ENCODE results near the gene SPATA7.
"Not testable (repeated sequence)": the region's sequence is repeated elsewhere in the genome, so short reads cannot be mapped to it uniquely, and the experiment has no call there.

The SPATA7 gene

DNA sequence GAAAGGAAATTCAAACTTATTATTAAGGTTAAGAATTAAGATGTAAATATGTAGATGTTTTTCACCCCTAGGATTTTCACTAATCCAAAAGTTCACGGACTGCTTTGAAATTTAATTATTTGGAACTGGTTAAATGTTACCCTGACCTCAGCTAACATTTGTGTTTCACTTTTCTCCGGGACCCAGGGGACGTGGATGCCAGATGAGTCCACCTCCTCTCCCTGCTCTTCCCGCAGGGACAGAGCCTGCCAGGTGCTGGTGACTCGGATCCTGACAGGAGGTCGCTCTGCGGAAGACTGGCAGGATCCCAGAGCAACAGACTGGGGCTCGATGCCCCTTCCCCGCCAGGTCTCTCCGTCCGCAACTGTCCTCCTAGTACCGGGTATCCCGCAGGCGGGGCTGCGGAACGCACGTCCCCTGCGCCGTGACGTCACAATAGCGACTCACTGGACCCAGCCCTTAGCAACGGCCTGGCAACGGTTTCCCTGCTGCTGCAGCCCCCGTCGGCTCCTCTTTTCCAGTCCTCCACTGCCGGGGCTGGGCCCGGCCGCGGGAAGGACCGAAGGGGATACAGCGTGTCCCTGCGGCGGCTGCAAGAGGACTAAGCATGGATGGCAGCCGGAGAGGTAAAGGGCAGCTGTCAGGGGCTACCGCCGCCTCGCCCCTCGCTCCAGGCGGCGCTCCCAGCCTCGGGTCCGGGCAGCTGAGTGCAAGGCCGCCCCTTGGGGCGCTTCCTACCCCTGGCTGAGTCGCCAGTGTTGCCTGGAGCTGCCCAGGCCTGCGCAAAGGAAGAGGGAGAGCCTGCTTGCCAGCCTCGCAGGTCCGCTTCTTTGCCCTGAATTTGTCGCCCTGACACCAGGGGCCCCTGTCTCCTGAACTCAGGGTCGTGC lies at the start of gene SPATA7:
Gene SPATA7, plus strand, starts transcription at position 446 of the 890 bp plus-strand sequence. Its CDS starts 162 bp downstream, at position 608.
- peak; percentile 62 to 76 for DNase-seq (ENCODE audit: low read depth in 2 of 2)

- no peak for DNase-seq (ENCODE audit: low read depth in 2 of 2)
Measured at GRCh38 chr14:88340357-88340756, 45.1 kb upstream of the SPATA7 start.

DNA sequence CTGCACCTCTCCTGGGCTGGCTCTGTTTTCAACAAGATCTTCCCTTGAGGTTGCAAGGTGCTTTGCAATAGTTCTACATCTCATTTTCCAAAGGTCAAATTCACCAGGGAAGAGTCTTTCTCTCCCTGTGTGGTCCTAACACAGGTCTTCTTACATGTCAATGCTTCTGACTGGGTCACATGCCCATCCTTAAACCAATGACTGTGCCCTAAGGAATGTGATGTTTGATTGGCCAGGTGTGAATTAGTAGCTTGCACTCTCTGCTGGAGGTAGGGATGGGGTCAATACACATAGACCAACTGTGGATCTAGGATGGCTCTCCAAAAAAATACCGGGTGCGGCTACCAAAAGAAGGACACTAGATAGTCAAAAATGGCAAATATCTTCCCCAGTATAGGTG lies 42.5 kb upstream of the SPATA7 start:
- DNase-seq (ENCODE audit: low read depth in 2 of 2), result no peak

DNA sequence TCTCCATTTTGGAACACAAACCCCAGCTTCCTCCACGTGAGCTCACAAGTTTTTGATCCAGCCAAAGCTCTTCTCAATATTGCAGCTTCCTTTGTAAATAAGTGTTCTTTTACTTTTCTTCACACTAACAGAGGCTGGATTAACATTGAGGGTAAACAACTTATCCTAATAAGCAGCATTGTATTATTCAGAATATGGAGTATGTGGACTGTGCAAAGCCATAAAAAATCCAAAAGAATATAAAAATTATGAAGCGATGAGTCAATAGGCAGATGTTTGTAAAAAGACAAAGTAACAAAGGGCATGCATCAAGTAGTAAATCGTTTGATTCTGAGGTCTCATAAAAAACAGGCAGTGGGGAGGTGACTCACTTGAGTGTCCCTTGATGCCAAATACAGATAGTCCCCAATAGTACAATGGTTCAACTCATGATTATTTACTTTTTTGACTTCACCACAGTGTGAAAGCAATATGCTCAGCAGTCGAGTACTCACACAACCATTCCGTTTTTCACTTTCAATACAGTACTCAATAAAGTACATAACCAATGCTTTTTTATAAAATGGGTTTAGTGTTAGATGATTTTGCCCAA lies 39.3 kb upstream of the SPATA7 start:
- no peak for DNase-seq (ENCODE audit: low read depth in 2 of 2)

GRCh38 chr14:88348546-88348945 lies 36.9 kb upstream of the SPATA7 start:
- no peak for DNase-seq (ENCODE audit: low read depth in 2 of 2)

DNA sequence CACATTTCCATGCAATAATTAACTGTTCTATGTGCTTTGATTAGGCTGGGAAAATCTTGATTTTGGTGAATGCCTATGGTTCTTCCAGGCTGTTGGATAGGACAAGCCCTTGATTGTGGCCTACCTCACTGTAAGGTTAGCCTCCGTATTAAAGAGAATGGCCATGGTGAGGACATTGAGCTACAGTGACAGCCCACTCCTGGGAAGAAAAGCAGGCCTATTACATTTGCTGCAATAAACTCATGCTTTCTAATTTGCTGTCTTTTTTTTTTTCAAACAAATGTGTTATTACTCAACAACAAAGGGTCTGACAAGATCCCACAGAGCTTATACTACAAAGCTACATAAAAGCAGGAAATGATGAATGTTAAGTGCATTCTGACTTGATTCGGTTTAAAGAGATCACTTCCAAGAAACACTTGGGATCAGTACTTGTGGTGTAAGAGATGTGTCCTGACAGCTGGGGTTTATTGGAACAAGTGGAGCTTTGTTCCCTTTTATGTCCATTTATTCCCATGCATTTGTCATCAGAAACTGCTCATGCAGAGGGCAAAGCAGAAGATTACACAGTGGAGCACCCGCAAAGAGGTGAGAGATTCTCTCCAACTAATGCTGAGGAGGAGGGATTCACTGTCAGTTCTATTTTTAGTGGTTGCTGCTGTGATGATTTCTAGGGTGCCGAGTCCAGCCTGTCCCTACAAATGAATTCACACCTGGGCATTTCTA lies 33.3 kb upstream of the SPATA7 start:
- DNase-seq (ENCODE audit: low read depth in 2 of 2), result no peak

DNA sequence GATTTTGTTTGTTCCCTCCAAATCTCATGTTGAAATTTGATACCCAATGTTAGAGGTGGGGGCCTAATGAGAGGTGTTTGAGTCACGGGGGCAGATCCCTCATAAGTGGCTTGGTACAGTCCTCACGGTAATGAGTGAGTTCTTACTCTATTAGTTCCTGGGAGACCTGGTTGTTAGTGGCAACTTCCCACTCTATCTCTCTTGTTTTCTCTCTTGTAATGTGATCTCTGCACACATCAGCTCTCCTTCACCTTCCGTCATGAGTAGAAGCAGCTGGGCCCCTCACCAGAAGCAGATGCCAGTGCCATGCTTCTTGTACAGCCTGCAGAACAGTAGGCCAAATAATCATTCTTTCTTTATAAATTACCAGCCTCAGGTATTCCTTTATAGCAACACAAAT lies 32.8 kb upstream of the SPATA7 start:
- DNase-seq (ENCODE audit: low read depth in 2 of 2), result no peak

GRCh38 chr14:88354358-88354757 lies 31.1 kb upstream of the SPATA7 start:
- no peak for DNase-seq (ENCODE audit: low read depth in 2 of 2)

GRCh38 chr14:88359500-88359899 lies 26.0 kb upstream of the SPATA7 start:
- no peak for DNase-seq (ENCODE audit: low read depth in 2 of 2)

DNA sequence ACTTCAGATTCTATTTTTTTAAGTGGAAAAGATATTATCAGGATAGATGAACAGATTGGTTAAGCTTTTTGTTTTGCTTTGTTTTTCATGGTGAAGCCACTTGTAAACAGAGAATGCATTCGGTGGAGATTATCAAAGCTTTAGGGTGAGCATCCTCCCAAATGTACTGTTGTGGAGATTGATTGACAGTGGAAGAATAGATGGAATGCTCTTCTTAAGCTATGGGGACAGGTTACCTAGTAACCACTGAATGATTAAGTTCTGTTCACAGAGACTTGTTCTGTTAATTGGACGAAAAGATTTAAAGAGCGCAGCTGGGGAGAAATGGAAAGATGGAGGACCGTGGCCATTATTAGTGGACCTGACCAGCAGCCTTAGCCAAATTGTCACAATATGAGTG lies 21.8 kb upstream of the SPATA7 start:
- no peak for DNase-seq (ENCODE audit: low read depth in 2 of 2)

DNA sequence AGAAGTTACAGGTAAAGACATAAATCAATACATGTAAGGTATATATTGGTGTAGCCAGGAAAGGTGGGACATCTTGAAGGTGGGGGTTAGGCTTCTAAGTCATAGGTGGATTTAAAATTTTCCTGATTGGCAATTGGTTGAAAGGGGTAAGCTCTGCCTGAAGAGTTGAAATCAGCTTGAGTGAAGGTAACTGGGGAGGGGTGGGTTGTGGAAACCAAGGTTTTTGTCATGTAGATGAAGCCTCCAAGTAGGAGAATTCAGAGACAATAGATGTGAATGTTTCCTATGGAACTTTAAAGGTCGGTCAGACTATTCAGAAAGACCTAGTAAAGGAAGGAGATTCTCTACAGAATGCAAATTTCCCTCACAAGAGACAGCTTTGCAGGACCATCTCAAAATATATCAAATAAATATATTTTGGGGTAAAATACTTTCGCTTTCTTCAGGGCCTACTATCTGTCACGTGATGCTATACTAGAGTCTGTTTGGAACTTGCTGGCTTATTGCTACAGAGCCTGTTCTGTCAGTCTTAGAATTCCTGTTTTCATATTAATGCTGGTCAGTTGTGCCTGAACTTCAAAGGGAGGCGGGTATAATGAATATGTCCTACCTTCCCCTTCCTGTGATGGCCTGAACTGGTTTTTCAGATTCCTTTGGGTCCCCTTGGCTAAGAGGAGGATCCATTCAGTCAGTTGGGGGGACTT lies 20.6 kb upstream of the SPATA7 start:
- no peak for DNase-seq (ENCODE audit: low read depth in 2 of 2)

GRCh38 chr14:88369496-88369895 lies 16.0 kb upstream of the SPATA7 start:
- DNase-seq (ENCODE audit: low read depth in 2 of 2), result no peak

DNA sequence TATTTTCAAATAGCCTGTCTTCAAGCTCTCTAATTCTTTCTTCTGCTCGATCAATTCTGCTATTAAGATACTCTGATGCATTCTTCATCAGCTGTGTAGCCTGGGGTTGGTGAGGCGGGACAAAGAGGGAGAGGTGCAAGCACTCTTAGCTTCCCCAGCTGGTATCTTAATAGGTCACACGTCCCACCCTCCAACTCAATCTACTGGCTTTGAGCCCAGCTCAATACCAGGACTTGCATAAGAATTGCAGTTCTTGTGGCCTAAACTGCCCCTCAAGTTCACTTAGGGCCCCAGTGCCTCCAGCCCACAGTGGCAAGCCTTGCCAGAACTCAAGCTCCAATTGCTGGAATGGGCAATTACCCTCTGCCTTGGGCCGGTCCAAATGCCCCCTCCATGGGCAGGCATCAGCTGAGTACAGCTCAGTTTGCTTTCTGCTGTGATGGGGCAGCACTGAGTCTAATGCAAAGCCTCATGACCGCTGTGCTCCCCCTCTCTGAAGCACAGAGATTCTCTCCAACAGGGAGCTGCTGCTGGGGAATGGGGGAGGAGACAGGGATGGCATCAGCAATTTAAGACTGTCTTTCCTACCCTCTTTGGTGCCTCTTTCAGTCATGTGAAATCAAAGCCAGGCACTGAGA lies 5.6 kb upstream of the SPATA7 start:
- DNase-seq (ENCODE audit: low read depth in 2 of 2), result no peak

- no peak for DNase-seq (ENCODE audit: low read depth in 2 of 2)
Measured at GRCh38 chr14:88380405-88380804, 5.1 kb upstream of the SPATA7 start.

- DNase-seq (ENCODE audit: low read depth in 2 of 2), result not testable (repeated sequence)
Measured at GRCh38 chr14:88381634-88382033, 3.8 kb upstream of the SPATA7 start.

- DNase-seq (ENCODE audit: low read depth in 2 of 2), result no peak
Measured at GRCh38 chr14:88384718-88385117, 739 bp upstream of the SPATA7 start.

DNA sequence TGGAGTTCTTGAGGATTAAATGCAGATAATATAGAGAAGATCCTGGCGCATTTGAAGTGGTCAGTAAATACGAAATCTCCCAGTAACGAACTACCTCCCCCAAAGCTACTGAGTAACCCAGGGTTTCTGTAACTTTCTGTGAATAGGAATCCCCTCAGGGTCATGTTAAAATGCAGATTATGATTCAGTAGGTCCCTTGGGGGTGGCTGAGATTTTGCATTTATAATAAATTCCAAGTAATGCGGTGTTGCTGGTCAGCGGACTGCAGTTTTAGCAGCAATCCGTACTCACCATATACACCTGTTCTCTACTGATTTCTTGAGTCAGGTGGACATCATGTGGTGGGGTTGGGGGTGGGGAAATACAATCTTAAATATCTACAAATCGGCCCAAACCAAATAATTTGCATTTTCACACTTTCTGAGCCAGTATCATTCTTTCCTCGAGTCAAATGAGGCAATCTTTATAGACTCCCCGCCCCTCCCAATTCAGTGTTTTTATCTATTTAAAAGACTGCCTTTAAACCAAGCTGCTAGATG lies 868 bp downstream of the SPATA7 start:
- no peak for DNase-seq (ENCODE audit: low read depth in 2 of 2)

DNA sequence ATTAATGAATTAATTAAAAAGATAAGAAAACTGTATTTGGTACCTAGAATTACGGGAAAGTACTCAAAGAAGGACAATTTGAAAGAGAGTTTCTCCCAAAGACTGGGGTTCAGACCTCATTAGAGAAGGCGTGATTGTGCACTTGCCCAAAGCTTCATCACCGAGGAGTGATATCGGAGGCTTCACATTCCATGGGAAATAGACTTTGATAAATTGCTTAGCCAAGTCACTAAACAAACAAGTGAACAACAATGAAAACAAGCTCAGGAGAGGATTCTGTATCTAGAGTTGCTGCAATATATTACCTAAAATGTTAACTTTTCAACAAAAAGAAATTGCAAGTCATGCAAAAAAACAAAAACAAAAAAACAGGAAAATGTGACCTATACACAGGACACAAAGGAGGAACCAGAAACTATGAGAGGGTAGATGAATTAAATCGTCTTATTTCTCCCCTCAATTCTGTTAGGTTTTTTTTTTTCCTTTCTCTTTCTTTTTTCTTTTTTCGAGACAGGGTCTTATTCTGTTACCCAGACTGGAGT lies 3.4 kb downstream of the SPATA7 start:
- no peak for DNase-seq (ENCODE audit: low read depth in 2 of 2)

DNA sequence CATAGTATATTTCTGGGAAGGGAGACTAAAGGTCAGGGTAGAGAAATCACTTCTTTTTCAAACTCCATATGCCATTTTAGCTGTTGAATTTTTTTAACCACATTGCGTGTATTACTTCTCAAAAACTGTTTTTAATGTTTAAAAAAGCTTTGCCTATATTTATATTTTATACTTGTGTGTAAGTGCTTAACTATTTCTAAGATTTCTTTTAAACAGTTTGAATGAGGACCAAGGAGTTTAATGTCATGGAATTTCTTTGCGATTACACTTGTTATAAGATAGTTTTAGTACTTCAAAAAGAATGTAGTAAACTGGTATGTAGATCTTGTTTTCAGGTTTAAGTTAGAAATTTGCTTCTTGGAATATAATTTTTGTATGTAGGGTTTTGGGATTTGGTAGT lies 7.2 kb downstream of the SPATA7 start:
- no peak for DNase-seq (ENCODE audit: low read depth in 2 of 2)

GRCh38 chr14:88411039-88411438 lies 25.6 kb downstream of the SPATA7 start:
- no peak for DNase-seq (ENCODE audit: low read depth in 2 of 2)

- DNase-seq (ENCODE audit: low read depth in 2 of 2), result no peak
Measured at GRCh38 chr14:88417594-88417993, 32.1 kb downstream of the SPATA7 start.

Data from stimulated activated CD4-positive, alpha-beta T cell treated with anti-CD3 and anti-CD28 coated beads, Interleukin-1b, Interleukin-23, amount 100 ng/mL, for 4 hours (primary cell).